ENCODE measurements around the gene CELF2.

CELF2 gene

DNA sequence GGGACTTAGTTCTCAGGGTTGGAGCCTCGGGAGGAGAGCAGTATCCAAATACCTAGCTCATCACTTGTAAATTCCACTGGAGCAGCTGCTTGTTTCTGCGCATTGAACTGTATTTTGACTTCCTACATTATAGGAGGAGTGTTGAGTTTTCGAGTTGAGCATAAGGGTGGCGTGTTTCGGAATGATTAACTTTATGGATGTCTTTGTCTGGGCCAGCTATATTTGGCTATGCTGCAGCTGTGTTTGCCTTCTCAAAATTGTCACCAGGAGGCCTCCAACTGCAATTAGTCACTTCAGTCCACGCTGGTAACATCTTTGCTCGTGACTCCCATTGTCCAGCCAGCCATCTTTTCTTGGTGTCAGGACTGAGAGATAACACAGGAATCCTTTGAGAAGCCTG, 9.1 kb downstream of the CELF2 start:
- no peak for DNase-seq (ENCODE audit: low spot score)
- CTCF ChIA-PET = interaction anchor here (0.6 to 0.7 kb wide), 2 partner anchors 10 to 434 kb away, joined by 3 read pairs; no protein-coding TSS in a partner anchor
- H3K27ac ChIP-seq = no peak overlapping the region
- POLR2A ChIA-PET (ENCODE audit: low non-redundant PET) = no interaction called here
- TF ChIP-seq, protein P1, sequence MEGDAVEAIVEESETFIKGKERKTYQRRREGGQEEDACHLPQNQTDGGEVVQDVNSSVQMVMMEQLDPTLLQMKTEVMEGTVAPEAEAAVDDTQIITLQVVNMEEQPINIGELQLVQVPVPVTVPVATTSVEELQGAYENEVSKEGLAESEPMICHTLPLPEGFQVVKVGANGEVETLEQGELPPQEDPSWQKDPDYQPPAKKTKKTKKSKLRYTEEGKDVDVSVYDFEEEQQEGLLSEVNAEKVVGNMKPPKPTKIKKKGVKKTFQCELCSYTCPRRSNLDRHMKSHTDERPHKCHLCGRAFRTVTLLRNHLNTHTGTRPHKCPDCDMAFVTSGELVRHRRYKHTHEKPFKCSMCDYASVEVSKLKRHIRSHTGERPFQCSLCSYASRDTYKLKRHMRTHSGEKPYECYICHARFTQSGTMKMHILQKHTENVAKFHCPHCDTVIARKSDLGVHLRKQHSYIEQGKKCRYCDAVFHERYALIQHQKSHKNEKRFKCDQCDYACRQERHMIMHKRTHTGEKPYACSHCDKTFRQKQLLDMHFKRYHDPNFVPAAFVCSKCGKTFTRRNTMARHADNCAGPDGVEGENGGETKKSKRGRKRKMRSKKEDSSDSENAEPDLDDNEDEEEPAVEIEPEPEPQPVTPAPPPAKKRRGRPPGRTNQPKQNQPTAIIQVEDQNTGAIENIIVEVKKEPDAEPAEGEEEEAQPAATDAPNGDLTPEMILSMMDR (conservative IDR thresholded peaks at IDR 0.05; ENCODE audit: low read depth) = no peak

GRCh38 chr10:11034762-11035161, 17.1 kb downstream of the CELF2 start:
- ChIA-PET POLR2A (ENCODE audit: low non-redundant PET) (no interaction called here), CTCF (interaction anchor here (1.3 kb wide), 1 partner anchor 1692 kb away, joined by 5 read pairs; no protein-coding TSS in a partner anchor)
- TF ChIP-seq, protein P1 (conservative IDR thresholded peaks at IDR 0.05; ENCODE audit: low read depth) = no peak
- no peak for DNase-seq (ENCODE audit: low spot score)
- no peak overlapping the region for H3K27ac ChIP-seq

- no peak overlapping the region; the same call in 1 of the 2 replicates for H3K27ac ChIP-seq
- DNase-seq (ENCODE audit: low spot score) = peak; percentile 85
- ChIA-PET CTCF (interaction anchor here (0.6 to 1.3 kb wide), 4 partner anchors 25 to 1975 kb away, joined by 3 to 5 read pairs (median 3); no protein-coding TSS in a partner anchor), POLR2A (ENCODE audit: low non-redundant PET) (no interaction called here)
- TF ChIP-seq, protein P1 (conservative IDR thresholded peaks at IDR 0.05; ENCODE audit: low read depth) = no peak
These were observed 17.8 kb downstream of the CELF2 start for GRCh38 chr10:11035301-11035991.

- H3K27ac ChIP-seq = no peak overlapping the region
- POLR2A ChIA-PET (ENCODE audit: low non-redundant PET) = no interaction called here
- TF ChIP-seq, protein P1 (conservative IDR thresholded peaks at IDR 0.05; ENCODE audit: low read depth) = peak; percentile 56
- CTCF ChIA-PET = interaction anchor here (0.6 to 1.3 kb wide), 5 partner anchors 24 to 1976 kb away, joined by 3 to 5 read pairs (median 3); no protein-coding TSS in a partner anchor
- DNase-seq (ENCODE audit: low spot score) = peak; percentile 62
These were observed 18.8 kb downstream of the CELF2 start for GRCh38 chr10:11036424-11037011.

DNA sequence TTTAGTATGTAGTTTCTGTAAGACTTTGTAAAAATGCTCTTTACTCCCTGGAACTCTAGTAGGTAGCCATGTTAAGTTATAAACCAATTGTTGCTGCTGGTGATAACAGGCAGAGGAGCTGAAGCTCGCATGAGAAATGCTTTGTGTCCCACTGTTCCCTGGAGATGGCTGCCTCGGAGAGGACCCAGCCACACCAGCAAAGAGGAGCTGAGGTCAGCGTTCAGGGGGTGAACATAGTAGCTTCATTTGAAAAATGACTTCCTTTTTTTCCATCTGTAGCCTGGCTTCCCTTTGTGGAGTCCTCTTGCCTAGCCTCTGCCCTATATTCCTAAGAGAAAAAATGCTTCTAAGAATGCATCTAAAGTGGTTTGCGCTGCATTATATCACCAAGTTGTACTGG, 20.3 kb downstream of the CELF2 start:
- ChIA-PET CTCF (no interaction called here), POLR2A (ENCODE audit: low non-redundant PET) (no interaction called here)
- no peak overlapping the region for H3K27ac ChIP-seq
- DNase-seq (ENCODE audit: low spot score) = no peak
- TF ChIP-seq, protein P1 (conservative IDR thresholded peaks at IDR 0.05; ENCODE audit: low read depth) = no peak

DNA sequence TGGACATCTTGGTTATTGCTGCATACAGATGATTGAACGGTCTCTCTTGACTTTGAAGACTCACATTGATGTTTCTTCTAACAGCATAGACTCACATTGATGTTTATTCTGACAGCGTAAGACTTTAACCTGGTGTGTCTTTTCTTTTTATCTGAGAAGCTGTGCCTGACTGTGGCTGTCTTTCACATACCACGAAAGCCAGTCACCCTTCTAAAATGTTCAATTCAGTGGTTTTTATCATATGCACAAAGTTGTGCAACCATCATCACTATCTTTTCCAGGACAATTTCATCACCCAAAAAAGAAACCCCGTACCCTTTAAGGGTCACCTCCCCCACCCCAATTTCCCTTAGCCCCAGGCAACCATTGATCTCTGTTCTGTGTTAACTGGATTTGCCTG, 24.7 kb downstream of the CELF2 start:
- DNase-seq (ENCODE audit: low spot score) = no peak
- CTCF ChIA-PET = no interaction called here

More for the DNA sequence above, 24.7 kb downstream of the CELF2 start:
- POLR2A ChIA-PET (ENCODE audit: low non-redundant PET) = no interaction called here
- TF ChIP-seq, protein P1 (conservative IDR thresholded peaks at IDR 0.05; ENCODE audit: low read depth) = no peak
- no peak overlapping the region for H3K27ac ChIP-seq

Data from RWPE1 (cell line).